Spleen (tissue), 7 donors: Measurements from ENCODE around the gene RYK.

Experiments
- POLR2A ChIP-seq, 3 donors: fragments of 450-650 bp; IDR thresholded peaks; one replicate each; pipeline ENCODE4 v1.5.1; 2017; ENCODE audit warnings: antibody characterized with exemption in 3 of 3, mild to moderate bottlenecking in 1 of 3
- POLR2AphosphoS5 ChIP-seq, 3 donors: sonication (generic); formaldehyde crosslinking; IDR thresholded peaks; one replicate each; pipeline ENCODE4 v1.5.1; 2017; ENCODE audit warnings: antibody characterized with exemption in 3 of 3
- TF ChIP-seq, protein P1 (sequence below), 11 experiments: fragments of 200-600 bp in 7 of 11; fragments of 450-650 bp in 4 of 11; sonication (generic) in 4 of 11; IDR thresholded peaks in 8 of 11; conservative IDR thresholded peaks in 3 of 11; 1 replicate in 7 of 11; 2 replicates in 4 of 11; pipeline versions ENCODE4 v1.4.0 to v1.8.0; 2016 to 2021; ENCODE audit warnings: antibody characterized with exemption in 11 of 11, inconsistent platforms in 4 of 11, mild to moderate bottlenecking in 1 of 11
- donor health status: DM: no; HTN: no; CAD: no; lungs with moderate emphysema.
- donor health status: DM: no; HTN: no; CAD: no.
- donor health status: DM: no; HTN: no; CAD: no.

DNA sequence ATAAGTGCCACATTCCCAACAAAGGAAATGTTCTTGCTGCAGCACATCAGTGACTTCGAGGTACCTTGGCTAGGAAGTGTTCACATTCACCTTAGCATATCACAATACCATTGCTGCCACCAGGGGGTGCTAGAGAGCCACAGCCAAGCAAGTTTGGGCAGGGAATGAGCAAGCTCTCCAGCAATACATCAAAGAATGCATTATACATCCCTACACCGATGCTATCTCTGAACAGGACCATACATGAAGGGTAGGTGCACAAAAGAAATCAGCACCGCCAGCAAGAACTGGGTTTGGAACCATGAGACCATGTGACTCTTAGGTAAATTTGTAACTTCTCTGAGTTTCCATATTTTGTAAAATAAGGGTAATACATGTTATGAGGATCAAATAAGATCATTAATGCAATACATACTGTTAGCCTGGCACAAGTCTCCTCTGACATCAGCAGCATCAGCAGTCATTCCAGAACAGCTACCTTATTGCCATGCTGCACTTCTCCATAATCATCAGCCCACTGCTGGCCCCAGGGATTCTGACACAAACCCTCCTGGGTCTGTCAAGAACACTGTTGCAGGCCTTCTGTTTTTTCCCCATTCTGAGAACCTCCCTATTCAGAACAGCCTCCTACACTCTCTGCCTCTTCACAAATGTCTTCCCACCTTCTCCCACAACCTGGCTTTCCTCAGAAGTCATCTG lies 37.5 kb downstream of the RYK start:
- peak in 1 of 3 donors; percentile 36 for TF ChIP-seq POLR2AphosphoS5 (IDR thresholded peaks at IDR 0.05)
- TF ChIP-seq, protein P1, sequence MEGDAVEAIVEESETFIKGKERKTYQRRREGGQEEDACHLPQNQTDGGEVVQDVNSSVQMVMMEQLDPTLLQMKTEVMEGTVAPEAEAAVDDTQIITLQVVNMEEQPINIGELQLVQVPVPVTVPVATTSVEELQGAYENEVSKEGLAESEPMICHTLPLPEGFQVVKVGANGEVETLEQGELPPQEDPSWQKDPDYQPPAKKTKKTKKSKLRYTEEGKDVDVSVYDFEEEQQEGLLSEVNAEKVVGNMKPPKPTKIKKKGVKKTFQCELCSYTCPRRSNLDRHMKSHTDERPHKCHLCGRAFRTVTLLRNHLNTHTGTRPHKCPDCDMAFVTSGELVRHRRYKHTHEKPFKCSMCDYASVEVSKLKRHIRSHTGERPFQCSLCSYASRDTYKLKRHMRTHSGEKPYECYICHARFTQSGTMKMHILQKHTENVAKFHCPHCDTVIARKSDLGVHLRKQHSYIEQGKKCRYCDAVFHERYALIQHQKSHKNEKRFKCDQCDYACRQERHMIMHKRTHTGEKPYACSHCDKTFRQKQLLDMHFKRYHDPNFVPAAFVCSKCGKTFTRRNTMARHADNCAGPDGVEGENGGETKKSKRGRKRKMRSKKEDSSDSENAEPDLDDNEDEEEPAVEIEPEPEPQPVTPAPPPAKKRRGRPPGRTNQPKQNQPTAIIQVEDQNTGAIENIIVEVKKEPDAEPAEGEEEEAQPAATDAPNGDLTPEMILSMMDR (IDR thresholded peaks at IDR 0.05 in 8 of 11, conservative IDR thresholded peaks at IDR 0.05 in 3 of 11): peak; percentile 76 to 93 (median 87)
- no peak for TF ChIP-seq POLR2A (IDR thresholded peaks at IDR 0.05)
